Measurements from ENCODE around the gene TBC1D12.

TBC1D12 gene

DNA sequence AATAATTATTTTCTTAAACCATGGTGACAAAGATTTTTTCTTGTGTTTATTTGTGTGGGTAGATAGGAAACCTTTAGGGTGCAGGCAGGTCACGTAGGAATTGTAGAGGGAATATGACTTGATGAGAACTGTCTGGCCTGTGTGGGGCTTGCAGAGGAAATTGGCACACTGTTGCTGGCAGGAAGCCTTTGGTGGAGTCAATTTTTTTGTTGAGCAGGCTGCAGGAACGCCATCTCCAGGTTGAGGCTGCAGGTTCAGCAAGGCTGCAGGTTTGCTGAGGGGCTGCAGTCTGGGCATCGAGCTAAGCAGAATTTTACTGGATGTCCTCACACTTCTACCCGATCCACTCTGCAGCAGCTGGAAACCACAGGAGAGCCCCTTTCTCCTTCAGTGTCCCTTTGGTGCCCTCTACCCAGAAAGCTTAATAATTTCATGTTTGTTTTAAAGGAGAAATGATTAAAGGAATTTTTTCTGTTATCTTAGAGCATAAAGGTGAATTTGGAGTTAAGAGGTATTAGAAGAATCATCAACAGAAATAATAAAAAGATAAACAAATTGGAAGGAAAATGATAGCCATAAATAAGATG, 37.0 kb downstream of the TBC1D12 start:
- Histone ChIP-seq H3K9ac (ENCODE audit: low read depth, low read length) (no peak overlapping the region), H3K79me2 (ENCODE audit: insufficient read depth, low read length) (no peaks in the 10 kb centered on the region), H3K27ac (ENCODE audit: low read length) (no peak overlapping the region), H3K36me3 (ENCODE audit: insufficient read depth, low read length) (no peaks in the 10 kb centered on the region), H3K27me3 (ENCODE audit: insufficient read depth, low read length, poor library complexity) (no peaks in the 10 kb centered on the region), H3K9me3 (ENCODE audit: insufficient read depth, low read length, severe bottlenecking) (no peaks in the 10 kb centered on the region), H3K4me2 (ENCODE audit: insufficient read depth, low read length) (no peak overlapping the region), H4K20me1 (ENCODE audit: insufficient read depth, low read length) (no peaks in the 10 kb centered on the region), H3K4me1 (ENCODE audit: insufficient read depth, low read length) (no peaks in the 10 kb centered on the region), H3K4me3 (ENCODE audit: low read depth in 1 of 2, low read length in 2 of 2) (no peak overlapping the region), H2AFZ (ENCODE audit: low read depth, low read length) (no peak overlapping the region)
- no peak for ATAC-seq (ENCODE audit: insufficient read depth, low read depth)
- no peak for DNase-seq
- no peak for TF ChIP-seq EZH2 (IDR thresholded peaks at IDR 0.05; ENCODE audit: borderline replicate concordance, low read depth, low read length, severe bottlenecking)
- TF ChIP-seq, protein P1, sequence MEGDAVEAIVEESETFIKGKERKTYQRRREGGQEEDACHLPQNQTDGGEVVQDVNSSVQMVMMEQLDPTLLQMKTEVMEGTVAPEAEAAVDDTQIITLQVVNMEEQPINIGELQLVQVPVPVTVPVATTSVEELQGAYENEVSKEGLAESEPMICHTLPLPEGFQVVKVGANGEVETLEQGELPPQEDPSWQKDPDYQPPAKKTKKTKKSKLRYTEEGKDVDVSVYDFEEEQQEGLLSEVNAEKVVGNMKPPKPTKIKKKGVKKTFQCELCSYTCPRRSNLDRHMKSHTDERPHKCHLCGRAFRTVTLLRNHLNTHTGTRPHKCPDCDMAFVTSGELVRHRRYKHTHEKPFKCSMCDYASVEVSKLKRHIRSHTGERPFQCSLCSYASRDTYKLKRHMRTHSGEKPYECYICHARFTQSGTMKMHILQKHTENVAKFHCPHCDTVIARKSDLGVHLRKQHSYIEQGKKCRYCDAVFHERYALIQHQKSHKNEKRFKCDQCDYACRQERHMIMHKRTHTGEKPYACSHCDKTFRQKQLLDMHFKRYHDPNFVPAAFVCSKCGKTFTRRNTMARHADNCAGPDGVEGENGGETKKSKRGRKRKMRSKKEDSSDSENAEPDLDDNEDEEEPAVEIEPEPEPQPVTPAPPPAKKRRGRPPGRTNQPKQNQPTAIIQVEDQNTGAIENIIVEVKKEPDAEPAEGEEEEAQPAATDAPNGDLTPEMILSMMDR (IDR thresholded peaks at IDR 0.05; ENCODE audit: borderline replicate concordance, extremely low read depth, low read length, poor library complexity, severe bottlenecking), result no peak

DNA sequence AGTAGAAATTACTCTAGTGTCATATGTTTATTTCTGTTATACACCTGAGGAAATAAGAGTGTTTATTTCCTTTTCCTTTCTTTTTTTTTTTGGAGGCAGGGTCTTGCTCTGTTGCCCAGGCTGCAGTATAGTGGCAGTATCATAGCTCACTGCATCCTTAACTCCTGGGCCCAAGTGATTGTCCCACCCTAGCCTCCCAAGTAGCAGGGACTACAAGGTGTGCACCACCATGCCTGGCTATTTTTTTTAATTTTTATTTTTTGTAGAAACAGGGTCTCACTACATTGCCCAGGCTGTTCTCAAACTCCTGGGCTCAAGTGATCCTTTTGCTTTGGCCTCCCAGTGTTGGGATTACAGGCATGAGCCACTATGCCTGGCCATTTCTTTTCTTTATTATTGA, 37.8 kb downstream of the TBC1D12 start:
- Histone ChIP-seq H3K4me3 (ENCODE audit: low read depth in 1 of 2, low read length in 2 of 2) (no peak overlapping the region), H3K9ac (ENCODE audit: low read depth, low read length) (no peak overlapping the region), H3K36me3 (ENCODE audit: insufficient read depth, low read length) (no peaks in the 10 kb centered on the region), H3K27me3 (ENCODE audit: insufficient read depth, low read length, poor library complexity) (no peaks in the 10 kb centered on the region), H2AFZ (ENCODE audit: low read depth, low read length) (no peak overlapping the region), H3K9me3 (ENCODE audit: insufficient read depth, low read length, severe bottlenecking) (no peaks in the 10 kb centered on the region), H4K20me1 (ENCODE audit: insufficient read depth, low read length) (no peaks in the 10 kb centered on the region), H3K4me1 (ENCODE audit: insufficient read depth, low read length) (no peaks in the 10 kb centered on the region), H3K27ac (ENCODE audit: low read length) (no peak overlapping the region), H3K4me2 (ENCODE audit: insufficient read depth, low read length) (no peak overlapping the region), H3K79me2 (ENCODE audit: insufficient read depth, low read length) (no peaks in the 10 kb centered on the region)
- no peak for ATAC-seq (ENCODE audit: insufficient read depth, low read depth)
- no peak for DNase-seq
- no peak for TF ChIP-seq EZH2 (IDR thresholded peaks at IDR 0.05; ENCODE audit: borderline replicate concordance, low read depth, low read length, severe bottlenecking)
- TF ChIP-seq, protein P1 (IDR thresholded peaks at IDR 0.05; ENCODE audit: borderline replicate concordance, extremely low read depth, low read length, poor library complexity, severe bottlenecking), result no peak

DNA sequence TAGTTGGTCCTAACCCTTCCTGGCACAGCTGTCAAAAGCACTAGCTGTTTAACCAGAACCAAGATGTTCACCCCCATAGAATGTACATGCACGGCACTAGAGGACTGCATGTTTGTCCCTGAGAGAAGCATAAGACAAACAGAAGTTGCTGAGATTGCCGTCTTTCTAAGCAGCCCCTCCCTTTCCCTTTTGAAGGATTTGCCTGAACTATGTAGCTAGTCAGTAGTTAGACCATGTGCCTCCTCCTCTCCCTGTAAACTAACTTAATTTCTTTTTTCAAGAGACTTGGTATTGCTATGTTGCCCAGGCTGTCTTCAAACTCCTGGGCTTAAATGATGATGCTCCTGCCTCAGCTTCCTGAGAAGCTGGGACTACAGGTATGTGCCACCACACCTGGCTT, 40.7 kb downstream of the TBC1D12 start:
- Histone ChIP-seq H3K36me3 (ENCODE audit: insufficient read depth, low read length) (no peaks in the 10 kb centered on the region), H3K79me2 (ENCODE audit: insufficient read depth, low read length) (no peaks in the 10 kb centered on the region), H3K9me3 (ENCODE audit: insufficient read depth, low read length, severe bottlenecking) (no peaks in the 10 kb centered on the region), H3K4me1 (ENCODE audit: insufficient read depth, low read length) (no peaks in the 10 kb centered on the region), H2AFZ (ENCODE audit: low read depth, low read length) (no peak overlapping the region), H3K27ac (ENCODE audit: low read length) (no peak overlapping the region), H3K27me3 (ENCODE audit: insufficient read depth, low read length, poor library complexity) (no peaks in the 10 kb centered on the region), H3K4me3 (ENCODE audit: low read depth in 1 of 2, low read length in 2 of 2) (no peak overlapping the region), H3K4me2 (ENCODE audit: insufficient read depth, low read length) (no peak overlapping the region), H3K9ac (ENCODE audit: low read depth, low read length) (no peak overlapping the region), H4K20me1 (ENCODE audit: insufficient read depth, low read length) (no peaks in the 10 kb centered on the region)
- TF ChIP-seq EZH2 (IDR thresholded peaks at IDR 0.05; ENCODE audit: borderline replicate concordance, low read depth, low read length, severe bottlenecking), result no peak
- TF ChIP-seq, protein P1 (IDR thresholded peaks at IDR 0.05; ENCODE audit: borderline replicate concordance, extremely low read depth, low read length, poor library complexity, severe bottlenecking), result no peak
- ATAC-seq (ENCODE audit: insufficient read depth, low read depth) (no peak), DNase-seq (no peak)

DNA sequence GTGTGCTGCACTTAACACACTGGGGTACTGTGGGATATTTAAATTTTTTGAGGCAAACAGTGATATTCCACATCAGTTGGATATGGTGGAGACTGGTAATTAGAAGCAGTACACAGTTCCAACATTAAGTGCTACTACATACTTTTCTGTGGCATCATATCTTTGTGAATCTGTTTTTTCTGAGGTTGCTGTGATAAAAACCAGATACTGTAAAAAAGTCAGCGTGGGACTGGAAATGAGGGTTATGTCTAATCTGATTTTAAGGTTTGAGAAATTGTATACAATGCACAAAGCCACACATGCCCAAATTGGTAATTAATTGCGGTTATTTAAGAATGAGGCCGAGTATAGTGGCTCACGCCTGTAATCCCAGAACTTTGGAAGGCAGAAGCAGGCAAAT, 41.2 kb downstream of the TBC1D12 start:
- Histone ChIP-seq H3K9me3 (ENCODE audit: insufficient read depth, low read length, severe bottlenecking) (no peaks in the 10 kb centered on the region), H3K27ac (ENCODE audit: low read length) (no peak overlapping the region), H4K20me1 (ENCODE audit: insufficient read depth, low read length) (no peaks in the 10 kb centered on the region), H3K79me2 (ENCODE audit: insufficient read depth, low read length) (no peaks in the 10 kb centered on the region), H3K27me3 (ENCODE audit: insufficient read depth, low read length, poor library complexity) (no peaks in the 10 kb centered on the region), H3K4me3 (ENCODE audit: low read depth in 1 of 2, low read length in 2 of 2) (no peak overlapping the region), H3K36me3 (ENCODE audit: insufficient read depth, low read length) (no peaks in the 10 kb centered on the region), H3K4me1 (ENCODE audit: insufficient read depth, low read length) (no peaks in the 10 kb centered on the region), H2AFZ (ENCODE audit: low read depth, low read length) (no peak overlapping the region), H3K4me2 (ENCODE audit: insufficient read depth, low read length) (no peak overlapping the region), H3K9ac (ENCODE audit: low read depth, low read length) (no peak overlapping the region)
- ATAC-seq (ENCODE audit: insufficient read depth, low read depth) (no peak), DNase-seq (no peak)
- TF ChIP-seq EZH2 (IDR thresholded peaks at IDR 0.05; ENCODE audit: borderline replicate concordance, low read depth, low read length, severe bottlenecking), result no peak
- TF ChIP-seq, protein P1 (IDR thresholded peaks at IDR 0.05; ENCODE audit: borderline replicate concordance, extremely low read depth, low read length, poor library complexity, severe bottlenecking), result no peak

Data from DND-41 (cell line).